HUES6 (cell line): Measurements from ENCODE around the gene CEBPA.

ENCODE experiments used
- H3K27ac ChIP-seq: 2 replicates; pipeline ENCODE4 v1.7.0; 2013; ENCODE audit warnings: low read depth, mild to moderate bottlenecking, low read length, inconsistent platforms
- H3K27me3 ChIP-seq: 2 replicates; pipeline ENCODE4 v1.6.1; 2013; ENCODE audit warnings: low read length; ENCODE audit not compliant: control insufficient read depth, insufficient read depth
- H3K36me3 ChIP-seq: 2 replicates; pipeline ENCODE4 v1.6.1; 2013; ENCODE audit warnings: low read length; ENCODE audit not compliant: control insufficient read depth, insufficient read depth
- H3K4me1 ChIP-seq: 2 replicates; pipeline ENCODE4 v1.6.1; 2013; ENCODE audit warnings: low read length; ENCODE audit not compliant: control insufficient read depth, insufficient read depth
- H3K4me3 ChIP-seq: 2 replicates; pipeline ENCODE4 v1.5.1; 2013; ENCODE audit warnings: low read depth, low read length
- H3K9ac ChIP-seq: one replicate; pipeline ENCODE4 v1.6.1; 2013; ENCODE audit warnings: mild to moderate bottlenecking, low read length
- H3K9me3 ChIP-seq: 2 replicates; pipeline ENCODE4 v1.6.1; 2013; ENCODE audit warnings: low read depth, low read length; ENCODE audit not compliant: control insufficient read depth, insufficient read depth

CEBPA gene

DNA sequence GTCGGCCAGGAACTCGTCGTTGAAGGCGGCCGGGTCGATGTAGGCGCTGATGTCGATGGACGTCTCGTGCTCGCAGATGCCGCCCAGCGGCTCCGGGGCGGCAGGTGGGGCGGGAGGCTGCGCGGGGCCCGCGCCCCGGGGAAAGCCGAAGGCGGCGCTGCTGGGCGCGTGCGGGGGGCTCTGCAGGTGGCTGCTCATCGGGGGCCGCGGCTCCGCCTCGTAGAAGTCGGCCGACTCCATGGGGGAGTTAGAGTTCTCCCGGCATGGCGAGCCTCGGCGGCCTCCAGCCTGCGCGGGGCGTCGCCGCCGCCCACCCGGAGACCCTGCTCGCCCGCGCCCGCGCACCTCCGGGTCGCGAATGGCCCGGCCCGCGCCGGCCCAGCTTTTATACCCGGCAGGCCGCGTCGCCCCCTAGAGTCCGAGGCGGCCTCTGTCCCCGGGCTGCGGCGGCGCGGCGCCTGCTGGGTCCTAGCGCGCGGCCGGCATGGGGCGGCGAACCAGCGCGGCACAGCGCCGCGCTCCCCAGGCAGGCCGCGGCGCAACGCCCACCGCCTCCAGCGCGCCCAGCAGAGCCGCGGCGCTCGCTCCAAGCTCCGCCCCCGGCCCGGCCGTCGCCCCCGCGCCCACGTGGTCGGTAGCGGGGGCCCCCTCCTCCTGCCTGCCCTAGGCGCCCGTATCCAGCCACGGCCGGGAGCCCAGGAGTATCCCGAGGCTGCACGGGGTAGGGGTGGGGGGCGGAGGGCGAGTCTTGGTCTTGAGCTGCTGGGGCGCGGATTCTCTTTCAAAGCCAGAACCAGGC lies at the start of gene CEBPA:
TSS of gene CEBPA (minus strand) at position 360 of the 799 bp plus-strand sequence. CDS start at position 240, 120 bp downstream.
- Histone ChIP-seq H3K4me1 (peaks cover 23% of the 10 kb centered on the region), H3K9ac (peak within 1 kb of the TSS; percentile 71), H3K36me3 (no peaks in the 10 kb centered on the region), H3K9me3 (no peaks in the 10 kb centered on the region), H3K27me3 (peaks cover 60% of the 10 kb centered on the region), H3K4me3 (peak within 1 kb of the TSS; percentile 85), H3K27ac (peak within 1 kb of the TSS; percentile 67)

DNA sequence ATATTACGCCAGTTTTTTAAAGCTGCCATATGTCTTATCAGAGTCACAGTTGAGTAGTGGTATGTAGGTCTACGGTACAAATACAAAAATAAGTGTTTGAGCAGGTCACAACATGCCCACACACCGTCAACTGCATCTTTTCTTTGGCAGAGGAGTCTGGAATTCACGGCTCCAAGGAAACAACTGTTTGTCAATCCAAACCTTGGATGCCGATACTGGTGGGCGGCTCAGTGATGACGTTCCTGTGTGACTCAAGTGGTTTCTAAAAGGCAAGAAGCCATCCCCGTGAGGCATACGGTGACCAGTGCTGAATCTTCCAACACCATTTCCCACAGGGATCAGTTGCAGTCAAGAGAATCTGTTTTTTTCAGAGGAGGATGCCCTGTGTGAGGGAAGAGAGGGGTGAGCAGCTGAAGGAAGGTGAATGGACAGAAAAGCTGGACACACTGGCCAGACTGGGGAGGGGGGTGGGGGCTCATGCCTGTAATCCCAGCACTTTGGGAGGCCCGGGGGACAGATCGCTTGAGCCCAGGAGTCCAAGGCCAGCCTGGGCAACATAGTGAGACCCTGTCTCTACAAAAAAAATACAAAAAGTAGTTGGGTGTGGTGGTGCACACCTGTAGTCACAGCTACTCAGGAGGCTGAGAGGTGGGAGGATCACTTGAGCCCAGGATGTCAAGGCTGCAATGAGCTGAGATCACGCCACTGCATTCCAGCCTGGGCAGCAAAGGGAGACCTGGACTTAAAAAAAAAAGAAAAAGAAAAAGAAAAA lies 48.4 kb upstream of the CEBPA start:
- Histone ChIP-seq H3K9me3 (peaks cover 5% of the 10 kb centered on the region; the same call in 1 of the 2 replicates), H3K36me3 (no peaks in the 10 kb centered on the region), H3K9ac (no peak overlapping the region), H3K4me1 (no peaks in the 10 kb centered on the region), H3K27me3 (no peaks in the 10 kb centered on the region), H3K27ac (no peak overlapping the region), H3K4me3 (no peak overlapping the region)

DNA sequence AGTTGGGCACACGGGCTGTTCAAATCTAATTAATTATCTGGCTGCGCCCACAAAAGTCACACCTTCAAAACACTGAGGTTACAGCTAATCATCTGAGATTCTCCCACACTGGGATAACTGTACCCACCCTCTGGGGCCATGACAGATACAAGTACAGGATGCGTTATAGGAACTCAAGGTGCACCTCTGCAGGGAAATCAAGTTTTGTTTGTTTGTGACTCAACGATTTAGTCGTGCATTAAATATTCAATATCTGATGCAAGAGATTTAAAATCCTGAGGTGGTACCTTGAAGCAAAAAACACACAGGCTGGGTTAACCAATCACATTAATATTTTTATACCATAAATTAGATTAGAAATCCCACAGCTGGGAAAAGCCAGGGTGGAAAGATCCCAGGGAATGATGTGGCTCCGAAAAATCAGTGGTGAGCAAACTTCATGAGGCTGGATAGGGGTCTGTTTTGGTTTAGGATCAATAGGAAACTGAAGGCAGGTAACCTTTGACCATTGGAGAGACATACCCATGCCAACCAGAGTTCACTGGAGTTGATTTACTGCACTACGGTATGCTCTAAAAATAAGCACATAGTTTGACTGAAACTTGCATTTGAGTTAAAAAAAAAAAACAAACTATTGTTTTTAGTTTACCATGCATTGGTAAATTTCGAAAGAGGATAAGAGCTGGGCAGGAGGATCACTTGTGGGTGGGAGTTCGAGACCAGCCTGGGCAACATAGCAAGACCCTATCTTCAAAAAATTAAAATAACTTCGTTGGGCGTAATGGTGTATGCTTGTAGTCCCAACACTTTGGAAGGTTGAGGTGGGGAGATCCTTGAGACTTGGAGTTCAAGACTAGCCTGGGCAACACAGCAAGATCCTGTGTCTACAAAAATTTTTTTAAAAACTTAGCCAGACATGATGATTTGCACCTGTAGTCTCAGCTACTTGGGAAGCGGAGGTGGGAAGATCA lies 47.3 kb upstream of the CEBPA start:
- Histone ChIP-seq H3K4me1 (no peaks in the 10 kb centered on the region), H3K9ac (no peak overlapping the region), H3K27ac (no peak overlapping the region), H3K4me3 (no peak overlapping the region), H3K36me3 (no peaks in the 10 kb centered on the region), H3K27me3 (no peaks in the 10 kb centered on the region), H3K9me3 (no peaks in the 10 kb centered on the region)

DNA sequence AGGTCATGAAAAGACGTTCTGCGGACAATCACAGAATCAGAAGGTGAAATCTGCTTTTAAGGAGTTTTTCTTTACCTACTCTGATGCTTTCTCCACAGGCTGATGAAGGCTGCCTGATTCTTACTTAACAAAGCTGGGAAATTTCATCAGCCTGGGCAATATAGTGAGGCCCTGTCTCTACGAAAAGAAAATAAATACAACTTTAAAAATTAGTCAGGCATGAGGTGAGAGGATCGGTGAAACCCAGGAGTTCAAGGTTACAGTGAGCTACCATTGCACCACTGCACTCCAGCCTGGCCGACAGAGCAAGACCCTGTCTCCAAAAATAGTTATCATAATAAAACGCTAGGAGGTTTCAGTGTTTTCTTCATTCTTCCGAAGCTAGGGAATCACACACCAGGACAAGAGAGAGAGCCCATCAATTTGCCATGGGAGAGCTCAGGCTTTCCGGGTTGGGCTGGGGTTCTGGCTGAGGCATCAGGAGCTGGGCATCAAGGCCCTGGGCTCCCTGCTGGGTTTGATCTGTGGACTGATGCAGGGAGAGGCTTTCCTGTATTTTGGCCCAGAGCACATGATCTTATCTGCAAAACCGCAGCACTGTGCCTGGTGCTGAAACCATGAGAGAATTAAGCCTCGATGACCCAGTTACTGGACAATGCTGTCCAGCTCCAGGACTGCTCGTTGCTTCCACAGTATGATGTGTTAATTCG lies 46.1 kb upstream of the CEBPA start:
- H3K9ac ChIP-seq: no peak overlapping the region
- H3K27ac ChIP-seq: no peak overlapping the region
- H3K4me3 ChIP-seq: no peak overlapping the region
- H3K4me1 ChIP-seq: no peaks in the 10 kb centered on the region
- no peaks in the 10 kb centered on the region for H3K9me3 ChIP-seq
- no peaks in the 10 kb centered on the region for H3K27me3 ChIP-seq
- no peaks in the 10 kb centered on the region for H3K36me3 ChIP-seq

DNA sequence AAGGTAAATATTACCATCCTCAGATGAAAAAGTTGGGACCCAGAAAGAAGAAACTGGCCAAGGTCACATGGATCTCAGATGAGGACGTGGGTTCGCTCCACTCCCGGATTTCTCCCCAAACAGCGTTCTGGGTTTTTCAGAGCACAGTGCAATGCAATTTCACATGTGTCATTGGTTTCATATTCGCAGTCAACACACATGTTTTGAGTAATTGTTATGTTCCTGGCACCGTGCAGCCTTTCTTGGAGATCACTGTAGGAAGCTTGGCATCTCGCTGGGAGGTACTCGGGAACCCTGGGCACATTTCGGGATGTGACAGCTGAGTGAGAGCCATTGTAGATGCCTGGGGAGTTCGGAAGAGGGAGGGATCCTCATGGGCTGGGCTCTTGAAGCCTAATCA lies 45.0 kb upstream of the CEBPA start:
- H3K4me1 ChIP-seq: no peaks in the 10 kb centered on the region
- H3K9me3 ChIP-seq: no peaks in the 10 kb centered on the region
- H3K9ac ChIP-seq: no peak overlapping the region
- no peak overlapping the region for H3K27ac ChIP-seq
- H3K4me3 ChIP-seq: no peak overlapping the region
- H3K27me3 ChIP-seq: no peaks in the 10 kb centered on the region
- H3K36me3 ChIP-seq: no peaks in the 10 kb centered on the region

DNA sequence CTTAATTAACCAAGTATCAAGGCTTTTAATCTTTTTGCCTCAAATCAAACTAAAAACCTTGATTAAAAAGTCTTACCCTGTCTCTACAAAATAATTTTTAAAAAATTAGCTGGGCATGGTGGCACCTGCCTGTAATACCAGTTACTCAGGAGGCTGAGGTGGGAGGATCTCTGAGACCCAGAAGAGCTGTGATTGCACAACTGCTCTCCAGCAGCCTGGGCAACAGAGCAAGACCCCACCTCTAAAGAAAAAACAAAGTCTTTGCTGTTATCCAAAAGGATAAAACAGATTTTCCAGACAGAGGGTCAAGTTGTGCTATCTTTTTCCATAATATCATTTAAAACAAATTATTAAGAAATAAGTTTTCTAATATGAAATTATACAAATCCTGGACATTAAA lies 44.3 kb upstream of the CEBPA start:
- H3K9me3 ChIP-seq: no peaks in the 10 kb centered on the region
- H3K4me1 ChIP-seq: no peaks in the 10 kb centered on the region
- H3K9ac ChIP-seq: no peak overlapping the region
- H3K27me3 ChIP-seq: no peaks in the 10 kb centered on the region; the same call in 1 of the 2 replicates
- H3K36me3 ChIP-seq: no peaks in the 10 kb centered on the region
- no peak overlapping the region for H3K4me3 ChIP-seq
- H3K27ac ChIP-seq: no peak overlapping the region

DNA sequence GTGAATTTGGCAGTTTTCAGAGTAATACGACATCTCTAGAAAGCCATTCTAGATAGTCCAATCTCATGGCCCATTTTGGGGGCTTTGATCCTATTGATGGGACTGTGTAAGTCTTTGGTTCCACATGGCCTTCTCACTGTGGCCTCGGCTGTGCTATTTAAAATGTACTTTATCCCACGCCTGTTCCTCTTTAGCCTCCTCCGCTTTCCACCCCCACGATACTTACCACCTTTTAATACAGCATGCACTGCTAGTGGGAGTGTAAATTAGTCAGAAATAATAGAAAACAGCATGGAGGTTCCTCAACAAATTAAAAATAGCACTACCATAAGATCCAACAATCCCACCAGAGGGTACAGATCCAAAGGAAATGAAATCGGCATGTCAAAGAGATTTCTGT lies 42.8 kb upstream of the CEBPA start:
- H3K4me3 ChIP-seq: no peak overlapping the region
- H3K27me3 ChIP-seq: peaks cover 3% of the 10 kb centered on the region; the same call in 1 of the 2 replicates
- no peak overlapping the region for H3K9ac ChIP-seq
- H3K9me3 ChIP-seq: no peaks in the 10 kb centered on the region
- no peak overlapping the region for H3K27ac ChIP-seq
- no peaks in the 10 kb centered on the region for H3K36me3 ChIP-seq
- H3K4me1 ChIP-seq: no peaks in the 10 kb centered on the region

DNA sequence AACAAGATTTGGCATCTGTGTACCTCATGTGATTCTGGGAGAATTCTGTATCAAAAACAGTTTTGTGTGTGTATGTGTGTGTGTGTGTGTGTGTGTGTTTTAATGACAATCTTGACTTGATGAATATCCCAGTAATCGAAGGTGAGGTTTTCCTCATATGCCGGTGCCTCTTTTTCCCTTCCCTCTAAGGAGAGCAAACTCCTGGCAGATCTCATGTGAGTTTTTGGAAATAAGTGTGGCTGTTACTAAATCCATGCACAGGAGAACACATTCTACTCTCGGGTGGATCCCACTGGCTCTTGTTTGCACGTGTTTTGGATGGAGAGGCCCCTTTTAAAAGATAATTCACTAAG lies 42.2 kb upstream of the CEBPA start:
- Histone ChIP-seq H3K4me1 (no peaks in the 10 kb centered on the region), H3K4me3 (no peak overlapping the region), H3K36me3 (no peaks in the 10 kb centered on the region), H3K27me3 (peaks cover 3% of the 10 kb centered on the region; the same call in 1 of the 2 replicates), H3K9ac (no peak overlapping the region), H3K27ac (no peak overlapping the region), H3K9me3 (no peaks in the 10 kb centered on the region)

DNA sequence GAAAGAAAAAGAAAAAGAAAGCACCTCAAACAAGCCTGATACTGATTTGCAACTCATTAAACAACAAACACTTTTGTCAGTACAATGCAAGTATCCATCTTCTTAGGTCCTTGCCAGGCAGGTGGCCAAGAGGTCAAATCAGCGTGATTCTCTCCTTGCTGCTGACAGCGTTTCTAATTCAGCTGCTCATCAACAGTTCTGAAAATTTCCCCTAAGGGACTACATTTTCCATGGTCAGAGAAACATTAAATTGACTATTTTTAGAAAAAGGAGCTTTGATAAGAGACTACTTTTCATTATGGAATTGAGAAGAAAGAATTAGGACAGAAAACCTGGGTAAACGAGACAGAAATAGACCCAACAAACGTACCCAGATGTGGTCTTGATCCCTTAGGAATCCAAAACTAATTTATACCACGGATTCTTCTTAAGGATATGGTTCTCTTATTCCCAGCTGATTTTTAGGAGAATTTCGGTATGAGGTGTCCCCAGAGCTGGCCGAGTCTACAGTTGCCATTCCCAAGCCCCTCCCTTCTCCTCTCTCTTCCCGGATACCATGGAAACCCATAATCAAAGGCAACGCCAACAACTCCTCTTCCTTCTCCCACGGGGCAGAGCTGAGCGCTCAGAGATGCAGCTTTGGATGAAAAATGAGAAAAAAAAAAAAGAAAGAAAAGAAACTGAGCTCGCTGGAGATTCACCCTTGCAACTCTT lies 41.7 kb upstream of the CEBPA start:
- Histone ChIP-seq H3K9ac (no peak overlapping the region), H3K9me3 (no peaks in the 10 kb centered on the region), H3K4me3 (no peak overlapping the region), H3K36me3 (no peaks in the 10 kb centered on the region), H3K4me1 (no peaks in the 10 kb centered on the region), H3K27ac (no peak overlapping the region), H3K27me3 (peaks cover 3% of the 10 kb centered on the region; the same call in 1 of the 2 replicates)

DNA sequence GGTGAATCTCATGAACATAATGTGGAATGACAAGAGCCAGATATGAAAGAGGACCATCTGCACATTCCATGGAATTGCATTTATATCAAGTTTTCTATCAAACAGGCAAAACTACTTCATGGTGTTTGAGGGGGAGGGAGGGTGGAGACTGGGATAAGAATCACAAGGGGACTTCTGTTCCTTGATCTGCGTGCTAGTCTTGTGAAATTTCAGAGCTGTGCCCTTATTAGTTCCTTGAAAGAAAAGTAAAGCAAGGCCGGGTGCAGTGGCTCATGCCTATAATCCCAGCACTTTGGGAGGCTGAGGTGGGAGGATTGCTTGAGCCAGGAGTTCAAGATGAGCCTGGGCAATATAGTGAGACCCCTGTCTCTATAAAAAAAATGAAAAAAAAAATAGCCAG lies 41.0 kb upstream of the CEBPA start:
- Histone ChIP-seq H3K27ac (no peak overlapping the region), H3K36me3 (no peaks in the 10 kb centered on the region), H3K27me3 (peaks cover 3% of the 10 kb centered on the region; the same call in 1 of the 2 replicates), H3K9me3 (no peaks in the 10 kb centered on the region), H3K9ac (no peak overlapping the region), H3K4me3 (no peak overlapping the region), H3K4me1 (no peaks in the 10 kb centered on the region)
